HG03442 (cell line): ENCODE results near the gene OR8B4.
"Not testable (repeated sequence)": the region's sequence is repeated elsewhere in the genome, so short reads cannot be mapped to it uniquely, and the experiment has no call there.

Source experiments
- ATAC-seq: cut with Tn5 transposase; IDR thresholded peaks from one replicate; pipeline ENCODE4 v1.9.1; 2021; ENCODE audit warnings: mild to moderate bottlenecking, moderate library complexity; ENCODE audit not compliant: unreplicated experiment

The OR8B4 gene, protein sequence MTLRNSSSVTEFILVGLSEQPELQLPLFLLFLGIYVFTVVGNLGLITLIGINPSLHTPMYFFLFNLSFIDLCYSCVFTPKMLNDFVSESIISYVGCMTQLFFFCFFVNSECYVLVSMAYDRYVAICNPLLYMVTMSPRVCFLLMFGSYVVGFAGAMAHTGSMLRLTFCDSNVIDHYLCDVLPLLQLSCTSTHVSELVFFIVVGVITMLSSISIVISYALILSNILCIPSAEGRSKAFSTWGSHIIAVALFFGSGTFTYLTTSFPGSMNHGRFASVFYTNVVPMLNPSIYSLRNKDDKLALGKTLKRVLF

DNA sequence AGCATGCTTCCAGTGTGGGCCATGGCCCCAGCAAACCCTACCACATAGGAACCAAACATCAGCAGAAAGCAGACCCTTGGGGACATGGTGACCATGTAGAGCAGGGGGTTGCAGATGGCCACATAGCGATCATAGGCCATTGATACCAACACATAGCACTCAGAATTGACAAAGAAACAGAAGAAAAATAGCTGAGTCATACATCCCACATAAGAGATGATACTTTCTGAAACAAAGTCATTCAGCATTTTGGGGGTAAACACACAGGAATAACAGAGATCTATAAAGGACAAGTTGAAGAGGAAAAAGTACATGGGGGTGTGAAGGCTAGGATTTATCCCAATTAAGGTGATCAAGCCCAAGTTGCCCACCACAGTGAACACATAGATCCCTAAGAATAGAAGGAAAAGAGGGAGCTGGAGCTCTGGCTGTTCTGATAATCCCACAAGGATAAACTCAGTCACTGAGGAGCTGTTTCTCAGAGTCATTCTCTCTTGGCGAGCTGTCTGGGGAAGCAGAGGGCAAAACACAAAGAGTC, at the start of gene OR8B4:
Gene OR8B4, minus strand, starts transcription at position 488 of the 538 bp plus-strand sequence. Its CDS starts 0 bp downstream, at position 488.
- ATAC-seq = no peak

DNA sequence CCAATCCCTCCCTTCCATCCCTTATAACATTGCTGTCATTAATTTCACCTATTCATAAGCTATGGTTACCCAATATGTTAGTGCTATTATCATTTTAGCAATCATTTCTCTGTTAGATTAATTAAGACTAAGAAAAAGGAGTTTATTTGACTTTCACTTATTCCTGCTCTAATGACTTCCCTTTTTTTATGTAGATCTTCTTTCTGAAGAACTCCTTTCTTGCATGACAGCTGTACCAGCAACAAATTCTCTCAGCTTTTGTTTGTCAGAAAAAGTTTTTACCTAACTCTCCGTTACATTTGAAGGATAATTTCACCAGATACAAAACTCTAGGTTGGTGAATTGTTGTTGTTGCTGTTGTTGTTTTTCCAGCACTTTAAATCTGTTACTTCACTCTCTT, 49.4 kb upstream of the OR8B4 start:
- no peak for ATAC-seq

DNA sequence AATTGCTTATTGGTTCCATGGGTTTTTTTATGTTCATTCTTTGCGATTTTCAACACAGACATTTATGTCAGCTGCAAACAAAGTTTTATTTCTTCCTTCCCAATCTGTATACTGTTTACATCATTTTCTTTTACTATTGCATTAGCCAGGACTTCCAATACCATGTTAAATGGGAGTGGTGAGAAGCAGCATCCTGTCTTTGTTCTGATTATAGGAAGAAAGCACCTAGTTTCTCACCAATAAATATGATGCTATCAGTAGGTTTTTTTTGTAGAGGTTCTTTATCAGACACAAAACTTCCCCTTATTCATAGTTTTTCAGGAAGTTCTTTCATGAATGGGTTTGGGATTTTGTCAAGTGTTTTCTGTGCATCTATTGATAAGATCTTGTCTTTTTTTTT, 48.8 kb upstream of the OR8B4 start:
- no peak for ATAC-seq

DNA sequence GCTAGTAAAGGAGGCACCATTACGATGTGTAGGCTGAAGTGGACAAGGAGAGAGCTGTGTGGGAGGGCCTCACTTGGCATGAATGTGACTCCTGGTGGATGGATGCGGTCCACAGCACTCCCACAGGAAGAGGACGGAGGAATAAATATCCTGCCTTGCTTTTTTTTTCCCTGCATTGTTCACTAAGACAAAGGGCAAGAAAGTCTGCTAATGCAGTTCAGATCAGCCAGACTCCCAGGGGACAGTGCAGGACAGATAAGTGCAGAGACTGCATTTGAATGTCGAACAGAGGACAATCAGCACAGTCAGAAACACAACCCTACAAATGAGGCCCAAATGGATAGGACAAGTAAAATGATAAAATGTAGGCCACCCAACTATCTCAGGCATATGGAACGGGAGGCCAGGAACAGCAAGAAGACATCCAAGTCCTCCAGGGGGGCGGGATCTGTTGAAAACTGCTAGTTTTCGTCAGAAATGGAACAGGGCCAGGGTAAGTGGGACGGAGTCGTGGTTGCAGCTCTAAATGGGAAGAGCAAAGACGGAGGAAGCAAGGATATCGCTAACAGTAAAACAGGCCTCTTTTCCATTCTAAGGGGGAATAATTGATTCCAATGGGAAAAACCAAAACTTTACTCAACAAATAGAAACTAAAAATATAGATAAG, 46.0 kb upstream of the OR8B4 start:
- no peak for ATAC-seq

DNA sequence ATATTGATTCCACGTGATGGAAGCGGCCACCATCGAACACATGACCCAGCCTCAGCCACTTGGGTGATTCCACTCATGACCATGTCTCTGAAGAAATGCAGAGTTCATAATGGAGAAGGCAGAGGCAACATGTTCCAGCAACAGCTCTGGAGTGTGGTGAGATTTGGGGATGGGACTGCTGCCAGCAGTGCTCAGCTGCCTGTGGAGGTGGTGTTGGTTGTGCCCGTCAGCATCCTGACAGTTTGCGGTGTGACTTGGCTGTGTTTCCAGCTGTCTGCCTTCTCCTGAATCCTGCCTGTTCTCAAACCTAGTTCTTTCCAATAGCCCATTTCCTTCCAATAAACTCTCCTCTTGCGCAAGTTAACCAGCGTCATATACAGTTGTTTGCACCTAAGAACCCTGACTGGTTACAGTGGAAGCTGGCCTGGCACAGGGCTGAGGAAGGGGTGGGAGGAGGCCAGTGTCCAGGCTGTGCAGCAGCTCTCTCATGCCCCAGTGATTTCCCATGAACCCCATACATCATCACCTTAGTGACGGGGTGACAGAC, 42.8 kb upstream of the OR8B4 start:
- ATAC-seq = no peak

DNA sequence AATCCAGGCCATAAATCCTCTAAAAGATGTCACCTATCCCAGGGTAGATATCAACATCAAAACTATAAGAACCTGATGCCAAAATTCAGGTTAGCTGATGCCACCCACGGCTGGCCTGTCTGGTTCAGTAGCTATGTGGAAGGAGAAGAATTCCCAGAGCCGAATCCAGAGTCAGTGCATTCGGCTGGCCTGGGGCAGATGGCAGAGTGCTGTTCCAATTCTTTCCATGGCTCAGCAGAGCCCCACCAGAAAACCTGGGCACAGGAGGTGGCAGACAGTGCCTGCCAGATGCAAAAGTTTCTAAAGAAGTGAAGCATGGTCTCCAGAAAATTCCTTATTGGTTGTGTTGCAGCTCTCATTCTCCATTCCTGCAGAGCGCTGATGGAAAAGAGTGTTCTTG, 40.7 kb upstream of the OR8B4 start:
- no peak for ATAC-seq

DNA sequence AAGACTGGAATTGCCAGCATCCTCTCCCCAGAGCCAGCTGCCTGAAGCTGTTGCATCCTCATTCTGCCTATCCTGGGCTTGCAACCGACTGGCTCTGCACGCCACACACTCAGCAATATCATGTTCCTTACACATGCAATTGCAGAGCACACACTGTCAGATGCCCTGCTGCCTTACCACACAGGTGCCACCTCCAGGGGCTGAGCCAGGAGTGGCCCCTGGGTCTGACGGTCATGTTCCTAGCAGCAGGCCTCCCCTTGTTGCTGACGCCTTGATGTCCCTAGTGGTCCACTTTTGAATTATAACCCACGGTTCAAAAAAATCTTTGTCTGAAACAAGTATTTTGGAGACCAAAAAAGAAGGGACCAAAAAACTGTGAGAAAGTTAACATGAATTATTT, 39.3 kb upstream of the OR8B4 start:
- ATAC-seq = no peak

DNA sequence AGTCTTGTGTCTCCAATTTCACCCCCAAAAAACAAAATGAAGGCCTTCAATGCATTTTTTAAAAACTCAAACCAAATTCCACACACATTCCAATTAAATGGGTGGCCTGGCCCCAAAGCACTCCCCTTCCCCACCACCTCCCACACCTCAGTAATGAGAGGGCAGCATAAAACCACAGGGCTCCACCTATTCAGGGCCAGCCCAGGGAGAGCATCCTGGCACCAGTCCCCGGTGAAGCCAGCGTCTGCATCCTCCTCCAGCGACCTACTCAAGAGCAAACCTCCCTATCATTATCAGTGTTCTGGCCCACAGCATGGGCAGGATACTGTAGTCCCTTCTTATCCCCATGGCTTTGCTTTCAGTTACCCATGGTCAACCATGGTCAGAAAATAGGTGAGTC, 38.7 kb upstream of the OR8B4 start:
- no peak for ATAC-seq

DNA sequence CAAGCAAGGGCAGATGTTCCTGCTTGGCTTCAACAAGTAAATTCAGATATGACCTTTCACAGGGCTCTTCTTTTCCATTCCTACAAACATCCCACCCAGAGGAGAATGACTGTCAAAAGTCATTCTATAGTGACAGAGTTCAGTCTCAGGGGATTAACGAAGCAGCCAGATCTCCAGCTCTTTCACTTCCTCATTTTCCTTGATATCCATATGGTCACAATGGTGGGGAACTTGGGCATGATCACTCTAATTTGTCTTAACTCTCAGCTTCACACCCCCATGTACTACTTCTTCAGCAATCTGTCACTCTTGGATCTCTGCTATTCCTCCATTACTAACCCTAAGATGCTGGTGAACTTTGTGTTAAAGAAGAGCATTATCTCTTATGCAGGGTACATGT, 35.8 kb upstream of the OR8B4 start:
- ATAC-seq = no peak

DNA sequence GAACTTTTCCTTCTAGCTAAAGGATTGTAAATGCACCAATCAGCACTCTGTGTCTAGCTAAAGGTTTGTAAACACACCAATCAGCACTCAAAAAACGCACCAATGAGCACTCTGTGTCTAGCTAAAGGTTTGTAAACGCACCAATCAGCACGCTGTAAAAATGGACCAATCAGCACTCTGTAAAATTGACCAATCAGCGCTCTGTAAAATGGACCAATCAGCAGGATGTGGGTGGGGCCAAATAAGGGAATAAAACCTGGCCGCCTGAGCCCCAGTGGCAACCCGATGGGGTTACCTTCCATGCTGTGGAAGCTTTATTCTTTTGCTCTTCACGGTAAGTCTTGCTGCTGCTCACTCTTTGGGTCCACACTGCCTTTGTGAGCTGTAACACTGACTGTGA, 34.7 kb upstream of the OR8B4 start:
- not testable (repeated sequence) for ATAC-seq

DNA sequence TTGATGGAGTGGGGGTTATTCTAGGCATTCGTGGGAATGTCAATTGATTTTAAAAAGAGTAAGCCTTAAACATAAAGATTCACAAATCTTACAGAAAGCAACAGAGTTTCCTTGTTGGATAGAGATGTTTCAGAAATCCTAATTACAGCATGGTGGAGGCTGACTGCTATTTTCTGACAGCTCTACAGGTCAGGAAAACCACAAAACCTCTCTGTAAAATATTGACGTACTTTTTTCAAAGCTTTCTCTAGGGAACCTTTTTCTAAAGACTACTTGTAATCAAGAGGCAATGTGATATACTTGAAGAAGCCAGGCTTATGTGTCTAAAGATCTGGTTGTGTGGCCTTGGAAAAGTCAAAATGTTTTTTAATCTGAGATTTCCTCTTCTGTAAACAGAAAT, 29.9 kb upstream of the OR8B4 start:
- ATAC-seq = no peak

DNA sequence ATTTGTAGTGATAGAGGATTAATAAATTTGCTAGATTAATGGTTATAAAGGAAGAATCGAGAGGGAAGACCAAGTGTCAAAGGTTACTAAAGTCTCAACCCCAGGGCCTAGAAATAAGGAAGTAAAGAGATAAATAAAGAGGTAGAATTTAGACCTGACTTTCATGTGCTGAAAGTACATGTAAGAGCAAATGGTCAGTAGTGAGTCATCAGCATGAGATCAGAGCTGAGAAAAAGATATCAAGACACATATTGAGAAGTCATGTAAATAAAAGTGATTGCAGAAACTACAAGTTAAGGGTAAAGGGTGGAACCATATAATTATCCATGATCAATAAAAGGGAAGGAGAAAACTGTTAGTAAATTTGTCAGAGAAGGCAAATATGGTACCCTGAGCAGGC, 22.2 kb upstream of the OR8B4 start:
- ATAC-seq = no peak

DNA sequence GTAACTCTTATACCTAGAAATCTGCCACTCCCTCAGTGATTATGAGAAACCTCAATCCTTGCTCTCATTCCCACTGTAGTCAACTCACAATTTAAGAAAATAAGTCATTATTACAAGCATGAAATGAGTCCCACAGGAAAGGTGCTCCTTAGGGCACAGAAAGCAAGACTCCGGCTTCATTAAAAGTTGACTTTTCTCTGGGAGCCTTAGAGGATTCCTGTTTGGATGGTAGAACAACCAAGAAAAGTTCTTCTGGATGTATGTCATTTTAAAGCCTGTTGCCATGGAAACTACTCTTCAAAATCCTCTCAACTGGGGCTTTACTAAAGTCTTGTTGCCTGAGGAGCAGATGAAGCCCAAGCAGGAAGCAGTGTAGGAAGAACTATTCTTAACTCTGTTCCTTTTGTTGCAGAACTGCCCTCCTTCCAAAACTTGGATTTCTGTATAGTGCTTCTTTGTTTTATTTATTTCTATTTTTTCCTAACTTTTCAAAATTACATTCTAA, 21.0 kb upstream of the OR8B4 start, which contains the start of gene OR8B8:
Gene OR8B8, minus strand, starts transcription at position 51 of the 505 bp plus-strand sequence. CDS start 4,611 bp downstream, outside the sequence.
- ATAC-seq = no peak

DNA sequence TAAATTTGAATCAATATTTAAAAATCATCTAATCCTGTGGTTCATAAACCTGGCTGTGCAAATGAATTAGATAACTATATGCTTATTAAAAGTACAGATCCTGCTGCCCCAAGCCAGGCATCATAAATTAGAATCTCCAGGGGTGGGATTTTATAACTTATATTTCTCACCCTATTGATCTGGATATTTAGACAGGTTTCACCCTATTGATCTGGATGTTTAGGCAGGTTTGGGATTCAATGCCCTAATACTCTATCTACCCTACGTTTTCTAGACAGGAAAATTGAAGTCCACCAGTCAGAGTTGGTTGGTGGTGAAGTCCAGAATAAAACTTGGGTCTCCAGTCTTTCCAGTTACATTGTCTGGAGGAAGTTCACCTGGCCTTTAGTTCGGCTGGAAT, 18.2 kb upstream of the OR8B4 start:
- no peak for ATAC-seq

DNA sequence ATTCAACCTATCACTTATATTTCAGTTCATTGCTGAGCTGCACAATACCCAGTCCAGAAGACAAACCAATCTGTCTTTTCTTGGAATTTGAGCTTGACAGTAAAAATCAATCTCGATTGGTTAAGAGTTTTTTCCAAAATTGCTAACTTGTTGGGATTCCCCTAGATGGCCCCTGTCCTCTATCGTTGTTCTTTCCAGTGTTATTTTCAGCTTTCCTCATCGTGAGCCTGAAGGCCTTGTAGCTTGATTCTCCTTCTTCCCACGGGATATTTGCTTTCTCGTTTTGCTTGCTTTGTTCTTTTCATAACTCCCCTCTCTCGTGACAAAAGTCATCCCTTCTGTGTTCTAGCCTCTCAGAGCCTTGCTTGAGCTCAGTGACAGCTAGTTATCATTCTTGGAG, 17.8 kb upstream of the OR8B4 start:
- no peak for ATAC-seq

DNA sequence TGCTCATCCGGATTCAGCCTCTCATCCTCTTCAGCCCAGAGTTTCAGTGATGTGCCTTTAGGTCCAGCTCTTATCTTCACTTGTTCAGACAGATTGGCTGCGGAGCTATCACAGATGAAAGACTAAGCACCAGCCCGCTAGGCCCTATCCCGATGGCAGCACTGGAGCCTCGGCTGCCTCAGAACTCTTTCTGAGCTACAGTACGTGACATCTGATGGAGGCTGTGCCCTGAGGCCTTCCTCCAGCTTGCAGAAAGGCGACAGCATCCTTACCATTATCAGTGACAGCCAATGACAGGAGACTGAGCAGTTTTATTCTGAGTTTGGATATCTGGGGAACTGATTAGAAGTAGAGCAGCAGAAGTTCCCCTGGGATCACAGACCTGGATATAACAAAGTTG, 16.8 kb upstream of the OR8B4 start:
- no peak for ATAC-seq

DNA sequence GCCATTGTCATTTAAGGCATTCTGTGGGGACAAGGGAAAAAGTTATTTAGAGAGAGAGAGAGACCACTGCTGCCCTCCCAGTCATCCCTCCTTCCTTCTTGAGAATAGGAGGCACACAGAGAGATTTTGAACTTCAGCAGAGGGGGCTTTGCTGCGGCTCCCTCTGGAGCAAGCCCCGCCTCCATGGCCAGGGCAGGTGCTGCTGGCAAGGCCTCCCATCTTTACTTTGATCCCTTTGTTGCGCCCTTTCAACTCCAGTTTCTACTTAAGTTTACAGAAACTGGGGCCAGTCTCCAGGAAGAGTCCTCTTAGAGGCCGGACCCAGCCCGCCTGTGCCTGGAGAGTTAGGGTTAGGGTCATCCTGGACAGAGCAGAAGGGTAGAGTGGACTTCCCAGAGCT, 16.4 kb upstream of the OR8B4 start:
- no peak for ATAC-seq

DNA sequence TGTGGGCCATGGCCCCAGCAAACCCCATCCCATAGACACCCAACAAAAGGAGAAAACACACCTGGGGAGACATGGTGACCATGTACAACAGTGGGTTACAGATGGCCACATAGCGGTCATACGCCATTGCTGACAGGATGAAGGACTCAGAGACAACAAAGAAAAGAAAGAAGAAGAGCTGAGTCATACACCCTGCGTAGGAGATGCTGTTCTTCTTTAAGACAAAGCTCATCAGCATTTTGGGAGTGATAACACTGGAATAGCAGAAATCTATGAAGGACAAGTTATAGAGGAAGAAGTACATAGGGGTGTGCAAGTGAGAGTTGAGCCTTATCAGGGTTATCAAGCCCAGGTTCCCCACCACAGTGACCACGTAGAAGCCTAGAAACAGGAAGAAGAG, 15.9 kb upstream of the OR8B4 start:
- no peak for ATAC-seq

DNA sequence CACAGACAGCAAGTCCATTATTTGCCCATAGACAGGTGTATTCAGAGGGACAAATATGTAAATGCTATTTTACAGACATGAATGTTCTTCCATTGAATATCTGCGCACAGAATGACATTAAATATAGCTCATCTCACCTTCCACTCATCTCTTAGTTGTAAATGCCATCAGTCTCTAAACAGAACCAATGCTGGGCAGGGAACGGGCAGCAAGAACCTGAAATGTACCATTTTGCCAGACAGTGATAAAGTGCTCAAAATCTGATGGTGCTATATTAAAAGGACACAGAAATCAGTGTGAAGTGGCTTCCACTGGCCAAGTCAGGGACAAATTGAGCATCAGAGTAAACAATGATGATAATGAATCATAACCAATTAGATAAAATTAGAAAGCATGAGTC, 10.0 kb upstream of the OR8B4 start:
- ATAC-seq = no peak

DNA sequence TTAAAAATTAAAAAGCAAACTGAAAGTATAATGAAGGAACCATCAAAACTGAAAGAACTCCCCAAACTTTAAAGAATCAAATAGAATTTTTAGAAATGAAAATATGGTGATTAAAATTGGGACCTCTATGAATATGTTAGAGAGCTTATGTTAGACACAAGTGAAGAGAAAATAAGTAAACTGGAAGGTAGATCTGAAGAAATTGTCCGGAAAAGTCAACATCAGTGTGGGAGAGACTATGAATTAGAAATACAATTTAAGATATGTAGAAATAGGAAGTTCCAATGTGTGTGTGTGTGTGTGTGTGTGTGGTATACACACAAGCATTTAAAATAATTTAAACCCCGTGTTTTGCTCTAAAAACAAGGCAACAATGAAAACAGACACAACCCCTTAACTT, 4.9 kb upstream of the OR8B4 start:
- no peak for ATAC-seq

DNA sequence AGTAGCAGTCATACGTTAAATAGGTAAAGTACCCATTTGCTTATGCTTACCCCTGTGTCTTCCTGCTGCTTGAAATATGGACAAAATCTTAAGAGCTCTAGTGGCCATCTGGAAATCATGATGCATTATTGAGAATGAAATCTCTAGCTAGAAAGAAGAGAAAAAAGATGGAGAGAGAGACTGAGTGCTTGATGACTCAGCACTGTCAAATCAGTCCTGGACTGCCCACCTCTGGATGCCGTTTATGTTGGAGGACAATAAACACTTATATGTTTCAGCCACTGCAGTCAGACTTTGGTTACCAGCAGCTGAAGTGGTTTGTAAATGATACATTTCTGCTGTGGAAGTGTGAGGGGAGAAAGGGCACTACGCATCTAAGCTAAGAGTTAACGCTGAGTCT, 3.6 kb downstream of the OR8B4 start:
- ATAC-seq = no peak

DNA sequence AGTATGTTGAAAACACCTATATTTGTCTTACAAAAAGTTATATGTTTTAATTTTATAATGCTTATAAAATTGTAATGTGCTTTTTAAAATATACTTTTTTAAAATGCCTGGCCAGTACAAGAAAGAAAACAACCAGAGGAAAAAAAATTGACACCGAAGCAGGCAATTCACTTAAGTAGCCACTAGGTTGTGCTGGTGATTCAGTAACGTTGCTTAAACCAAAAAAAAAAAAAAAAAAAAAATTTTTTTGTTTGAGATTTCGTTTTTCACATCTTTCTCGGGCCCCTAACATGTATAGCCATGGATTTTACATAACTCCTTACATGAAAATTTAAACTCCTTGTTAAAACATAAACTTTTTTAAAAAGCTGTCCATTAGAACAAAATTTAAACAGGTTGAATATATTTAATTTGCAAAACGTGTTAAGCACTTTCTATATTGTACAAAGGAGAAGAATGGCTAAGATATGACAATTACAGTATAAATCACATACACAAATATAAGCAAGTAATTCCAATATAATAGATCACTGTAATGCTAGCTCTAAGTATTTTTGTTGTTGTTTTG, 9.2 kb downstream of the OR8B4 start:
- no peak for ATAC-seq
